ENCODE results near the gene RUSC2.

The RUSC2 gene

DNA sequence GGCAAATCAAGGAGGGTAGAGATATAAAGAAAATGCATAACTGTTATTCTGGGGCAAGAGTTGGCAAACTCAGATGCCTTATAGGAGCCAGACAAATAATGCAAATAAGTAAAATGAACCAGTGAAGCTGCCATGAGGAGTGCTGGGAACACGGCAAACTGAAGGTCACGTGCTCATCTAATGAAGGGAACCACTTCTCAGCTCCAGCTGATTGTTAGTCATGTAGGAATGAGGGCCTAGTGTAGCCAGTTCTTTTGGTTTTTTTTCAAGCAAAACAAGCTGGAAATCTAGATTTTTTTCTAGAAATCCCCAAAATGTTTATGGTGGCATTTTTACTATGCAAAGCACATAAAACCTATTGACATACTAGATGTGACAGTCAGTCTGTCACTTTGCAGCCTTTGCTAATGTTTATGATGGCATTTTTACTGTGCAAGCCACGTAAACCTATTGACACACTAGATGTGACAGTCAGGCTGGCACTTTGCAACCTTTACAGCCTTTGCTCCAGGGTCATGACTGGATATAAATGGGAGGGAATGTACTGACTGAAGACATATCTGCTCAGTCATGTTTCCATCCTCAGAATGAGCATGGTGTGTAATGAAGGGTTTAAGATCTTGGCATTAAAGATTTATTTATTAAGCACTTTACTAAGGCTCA, 39.4 kb downstream of the RUSC2 start (continued):
- TF ChIP-seq, protein P1, sequence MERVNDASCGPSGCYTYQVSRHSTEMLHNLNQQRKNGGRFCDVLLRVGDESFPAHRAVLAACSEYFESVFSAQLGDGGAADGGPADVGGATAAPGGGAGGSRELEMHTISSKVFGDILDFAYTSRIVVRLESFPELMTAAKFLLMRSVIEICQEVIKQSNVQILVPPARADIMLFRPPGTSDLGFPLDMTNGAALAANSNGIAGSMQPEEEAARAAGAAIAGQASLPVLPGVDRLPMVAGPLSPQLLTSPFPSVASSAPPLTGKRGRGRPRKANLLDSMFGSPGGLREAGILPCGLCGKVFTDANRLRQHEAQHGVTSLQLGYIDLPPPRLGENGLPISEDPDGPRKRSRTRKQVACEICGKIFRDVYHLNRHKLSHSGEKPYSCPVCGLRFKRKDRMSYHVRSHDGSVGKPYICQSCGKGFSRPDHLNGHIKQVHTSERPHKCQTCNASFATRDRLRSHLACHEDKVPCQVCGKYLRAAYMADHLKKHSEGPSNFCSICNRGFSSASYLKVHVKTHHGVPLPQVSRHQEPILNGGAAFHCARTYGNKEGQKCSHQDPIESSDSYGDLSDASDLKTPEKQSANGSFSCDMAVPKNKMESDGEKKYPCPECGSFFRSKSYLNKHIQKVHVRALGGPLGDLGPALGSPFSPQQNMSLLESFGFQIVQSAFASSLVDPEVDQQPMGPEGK (tag by site-specific recombination; IDR thresholded peaks at IDR 0.05), result no peak
- TF ChIP-seq SETDB1 (IDR thresholded peaks at IDR 0.05; ENCODE audit: insufficient read length, low read length), result no peak
- no peak for TF ChIP-seq GFI1B (tag by site-specific recombination; IDR thresholded peaks at IDR 0.05)
- no peak for TF ChIP-seq ZNF18 (tag by site-specific recombination; IDR thresholded peaks at IDR 0.05)
- TF ChIP-seq, protein P2, sequence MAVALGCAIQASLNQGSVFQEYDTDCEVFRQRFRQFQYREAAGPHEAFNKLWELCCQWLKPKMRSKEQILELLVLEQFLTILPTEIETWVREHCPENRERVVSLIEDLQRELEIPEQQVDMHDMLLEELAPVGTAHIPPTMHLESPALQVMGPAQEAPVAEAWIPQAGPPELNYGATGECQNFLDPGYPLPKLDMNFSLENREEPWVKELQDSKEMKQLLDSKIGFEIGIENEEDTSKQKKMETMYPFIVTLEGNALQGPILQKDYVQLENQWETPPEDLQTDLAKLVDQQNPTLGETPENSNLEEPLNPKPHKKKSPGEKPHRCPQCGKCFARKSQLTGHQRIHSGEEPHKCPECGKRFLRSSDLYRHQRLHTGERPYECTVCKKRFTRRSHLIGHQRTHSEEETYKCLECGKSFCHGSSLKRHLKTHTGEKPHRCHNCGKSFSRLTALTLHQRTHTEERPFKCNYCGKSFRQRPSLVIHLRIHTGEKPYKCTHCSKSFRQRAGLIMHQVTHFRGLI (tag by site-specific recombination; IDR thresholded peaks at IDR 0.05), result no peak
- no peak for TF ChIP-seq ZNF146 (tag by site-specific recombination; IDR thresholded peaks at IDR 0.05)
- TF ChIP-seq TRIM28 (IDR thresholded peaks at IDR 0.05; ENCODE audit: borderline replicate concordance, low read length), result no peak
- no peak for TF ChIP-seq ZNF157 (tag by site-specific recombination; IDR thresholded peaks at IDR 0.05)
- no peak for TF ChIP-seq ZNF776 (tag by site-specific recombination; IDR thresholded peaks at IDR 0.05; ENCODE audit: borderline replicate concordance)
- no peak for TF ChIP-seq ZEB2 (tag by site-specific recombination; IDR thresholded peaks at IDR 0.05)
- TF ChIP-seq ZNF530 (tag by site-specific recombination; IDR thresholded peaks at IDR 0.05; ENCODE audit: low read depth), result no peak
- TF ChIP-seq ZNF214 (tag by site-specific recombination; IDR thresholded peaks at IDR 0.05; ENCODE audit: borderline replicate concordance), result no peak

GRCh38 chr9:35533398-35533797, 43.5 kb downstream of the RUSC2 start:
- Histone ChIP-seq H3K36me3 (ENCODE audit: control insufficient read depth in 2 of 2, insufficient read depth in 1 of 2, low read length in 2 of 2) (no peaks in the 10 kb centered on the region; a peak in 1 of 3 replicates), H3K4me1 (ENCODE audit: control insufficient read depth, insufficient read depth, low read length) (no peaks in the 10 kb centered on the region), H3K27ac (ENCODE audit: extremely low read depth, low read depth, low read length) (no peak overlapping the region), H3K4me3 (ENCODE audit: low read depth, low read length) (no peak overlapping the region), H3K9me3 (ENCODE audit: control insufficient read depth, insufficient read depth, low read depth, low read length) (no peaks in the 10 kb centered on the region)
- ChIA-PET POLR2A (no interaction called here), CTCF (interaction anchor here (0.9 to 1.1 kb wide), 2 partner anchors 10 to 19 kb away, joined by 3 read pairs; no protein-coding TSS in a partner anchor)
- TF ChIP-seq ZNF621 (tag by site-specific recombination; IDR thresholded peaks at IDR 0.05), result no peak
- TF ChIP-seq ZNF37A (tag by site-specific recombination; IDR thresholded peaks at IDR 0.05), result no peak
- no peak for TF ChIP-seq ZNF692 (tag by site-specific recombination; IDR thresholded peaks at IDR 0.05)
- no peak for TF ChIP-seq MEIS1 (CRISPR knock-in tag; IDR thresholded peaks at IDR 0.05; ENCODE audit: borderline replicate concordance)
- no peak for TF ChIP-seq ZNF777 (tag by site-specific recombination; IDR thresholded peaks at IDR 0.05; ENCODE audit: borderline replicate concordance)
- TF ChIP-seq ZSCAN23 (tag by site-specific recombination; IDR thresholded peaks at IDR 0.05), result no peak
- TF ChIP-seq ZNF366 (tag by site-specific recombination; conservative IDR thresholded peaks at IDR 0.05), result no peak
- TF ChIP-seq PRDM4 (tag by site-specific recombination; IDR thresholded peaks at IDR 0.05), result no peak
- TF ChIP-seq, protein P3, sequence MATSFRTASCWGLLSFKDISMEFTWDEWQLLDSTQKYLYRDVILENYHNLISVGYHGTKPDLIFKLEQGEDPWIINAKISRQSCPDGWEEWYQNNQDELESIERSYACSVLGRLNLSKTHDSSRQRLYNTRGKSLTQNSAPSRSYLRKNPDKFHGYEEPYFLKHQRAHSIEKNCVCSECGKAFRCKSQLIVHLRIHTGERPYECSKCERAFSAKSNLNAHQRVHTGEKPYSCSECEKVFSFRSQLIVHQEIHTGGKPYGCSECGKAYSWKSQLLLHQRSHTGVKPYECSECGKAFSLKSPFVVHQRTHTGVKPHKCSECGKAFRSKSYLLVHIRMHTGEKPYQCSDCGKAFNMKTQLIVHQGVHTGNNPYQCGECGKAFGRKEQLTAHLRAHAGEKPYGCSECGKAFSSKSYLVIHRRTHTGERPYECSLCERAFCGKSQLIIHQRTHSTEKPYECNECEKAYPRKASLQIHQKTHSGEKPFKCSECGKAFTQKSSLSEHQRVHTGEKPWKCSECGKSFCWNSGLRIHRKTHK (tag by site-specific recombination; IDR thresholded peaks at IDR 0.05), result no peak
- no peak for TF ChIP-seq BCL6B (tag by site-specific recombination; IDR thresholded peaks at IDR 0.05)
- TF ChIP-seq ZNF600 (tag by site-specific recombination; IDR thresholded peaks at IDR 0.05), result no peak
- TF ChIP-seq ZNF830 (tag by site-specific recombination; IDR thresholded peaks at IDR 0.05; ENCODE audit: low read depth), result no peak
- TF ChIP-seq ZNF660 (tag by site-specific recombination; IDR thresholded peaks at IDR 0.05), result no peak
